Measurements from ENCODE around the gene DOCK1. TPM values are rescaled to one million over a fixed set of nuclear protein-coding genes. Genes with fewer than 3 reads are reported as not detected.

DOCK1 gene
- total RNA-seq, 2 experiments from 2014 or later, result 0.75 to 0.81 TPM

GRCh38 chr10:127354255-127354654 lies 449.0 kb downstream of the DOCK1 start:
- no peaks in the 10 kb centered on the region for H3K9me3 Mint-ChIP-seq (ENCODE audit: low read depth)
- DNase-seq (no peak), ATAC-seq (no peak)
- intact Hi-C loops (cut with DNase I, micrococcal nuclease), result loop anchor here in 1 of 2 experiments (2.0 kb wide), 1 partner anchor 111 kb away; no protein-coding TSS in a partner anchor
- H3K4me3 Mint-ChIP-seq, result no peak overlapping the region
- ChIA-PET POLR2A (no interaction called here), CTCF (interaction anchor here (0.6 to 1.4 kb wide), 2 partner anchors 111 to 731 kb away, joined by 3 to 4 read pairs; no protein-coding TSS in a partner anchor)
- no peaks in the 10 kb centered on the region for H3K36me3 Mint-ChIP-seq (ENCODE audit: low read depth)
- H3K27ac Mint-ChIP-seq, result no peak overlapping the region
- no peaks in the 10 kb centered on the region for H3K4me1 Mint-ChIP-seq
- peaks cover 7% of the 10 kb centered on the region for H3K27me3 Mint-ChIP-seq

DNA sequence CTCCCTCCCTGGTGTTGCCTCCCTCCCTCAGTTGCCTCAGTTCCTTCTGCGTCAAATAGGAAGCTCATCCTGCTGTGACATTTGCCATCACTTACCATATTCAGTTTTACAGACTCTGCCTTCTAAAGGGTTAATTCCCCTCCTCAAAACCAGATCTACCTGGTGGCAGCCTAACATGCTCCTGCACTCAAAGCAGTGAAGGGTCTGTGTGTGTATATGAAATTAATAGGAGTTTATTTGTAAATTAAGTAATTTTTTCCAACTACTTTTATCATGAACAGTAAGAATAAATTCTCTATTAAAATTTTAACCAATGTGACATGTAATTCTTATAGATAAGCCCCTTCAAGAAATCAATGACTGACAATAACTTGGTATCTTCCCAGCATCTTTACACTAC lies 449.8 kb downstream of the DOCK1 start:
- CTCF ChIA-PET, result interaction anchor here (0.6 to 1.4 kb wide), 2 partner anchors 111 to 732 kb away, joined by 3 to 4 read pairs; no protein-coding TSS in a partner anchor

GRCh38 chr10:127356360-127356759 lies 451.1 kb downstream of the DOCK1 start:
- H3K4me3 Mint-ChIP-seq, result no peak overlapping the region
- ChIA-PET CTCF (no interaction called here), POLR2A (no interaction called here)
- intact Hi-C loops (cut with DNase I, micrococcal nuclease), result no loop called here
- DNase-seq (no peak), ATAC-seq (no peak)
- no peaks in the 10 kb centered on the region for H3K9me3 Mint-ChIP-seq (ENCODE audit: low read depth)
- no peak overlapping the region for H3K27ac Mint-ChIP-seq
- H3K27me3 Mint-ChIP-seq, result peaks cover 3% of the 10 kb centered on the region
- no peaks in the 10 kb centered on the region for H3K36me3 Mint-ChIP-seq (ENCODE audit: low read depth)
- peaks cover 2% of the 10 kb centered on the region for H3K4me1 Mint-ChIP-seq

More for the DNA sequence above, 449.8 kb downstream of the DOCK1 start:
- ATAC-seq (no peak), DNase-seq (no peak)
- Mint-ChIP-seq H3K36me3 (ENCODE audit: low read depth) (no peaks in the 10 kb centered on the region), H3K4me3 (no peak overlapping the region), H3K4me1 (no peaks in the 10 kb centered on the region), H3K27ac (no peak overlapping the region), H3K9me3 (ENCODE audit: low read depth) (no peaks in the 10 kb centered on the region), H3K27me3 (peaks cover 5% of the 10 kb centered on the region)
- POLR2A ChIA-PET, result no interaction called here
- intact Hi-C loops (cut with DNase I, micrococcal nuclease), result loop anchor here in 1 of 2 experiments (2.0 kb wide), 1 partner anchor 112 kb away; no protein-coding TSS in a partner anchor

- intact Hi-C loops (cut with DNase I, micrococcal nuclease), result no loop called here
- POLR2A ChIA-PET, result no interaction called here
- no peak overlapping the region for H3K27ac Mint-ChIP-seq
- no peak overlapping the region for H3K4me3 Mint-ChIP-seq
- peaks cover 2% of the 10 kb centered on the region for H3K4me1 Mint-ChIP-seq
- no peaks in the 10 kb centered on the region for H3K36me3 Mint-ChIP-seq (ENCODE audit: low read depth)
- no peak for DNase-seq
- CTCF ChIA-PET, result no interaction called here
- H3K9me3 Mint-ChIP-seq (ENCODE audit: low read depth), result no peaks in the 10 kb centered on the region
- ATAC-seq, result no peak
- H3K27me3 Mint-ChIP-seq, result peaks cover 5% of the 10 kb centered on the region
Observed at GRCh38 chr10:127357265-127357664, 452.0 kb downstream of the DOCK1 start.

GRCh38 chr10:127358337-127358736 lies 453.1 kb downstream of the DOCK1 start:
- POLR2A ChIA-PET, result no interaction called here
- H3K27ac Mint-ChIP-seq, result no peak overlapping the region
- intact Hi-C loops (cut with DNase I, micrococcal nuclease), result no loop called here
- H3K4me3 Mint-ChIP-seq, result no peak overlapping the region
- DNase-seq, result no peak
- H3K4me1 Mint-ChIP-seq, result peaks cover 2% of the 10 kb centered on the region
- ATAC-seq, result no peak
- no peaks in the 10 kb centered on the region for H3K36me3 Mint-ChIP-seq (ENCODE audit: low read depth)
- CTCF ChIA-PET, result no interaction called here
- peaks cover 5% of the 10 kb centered on the region for H3K27me3 Mint-ChIP-seq
- no peaks in the 10 kb centered on the region for H3K9me3 Mint-ChIP-seq (ENCODE audit: low read depth)

DNA sequence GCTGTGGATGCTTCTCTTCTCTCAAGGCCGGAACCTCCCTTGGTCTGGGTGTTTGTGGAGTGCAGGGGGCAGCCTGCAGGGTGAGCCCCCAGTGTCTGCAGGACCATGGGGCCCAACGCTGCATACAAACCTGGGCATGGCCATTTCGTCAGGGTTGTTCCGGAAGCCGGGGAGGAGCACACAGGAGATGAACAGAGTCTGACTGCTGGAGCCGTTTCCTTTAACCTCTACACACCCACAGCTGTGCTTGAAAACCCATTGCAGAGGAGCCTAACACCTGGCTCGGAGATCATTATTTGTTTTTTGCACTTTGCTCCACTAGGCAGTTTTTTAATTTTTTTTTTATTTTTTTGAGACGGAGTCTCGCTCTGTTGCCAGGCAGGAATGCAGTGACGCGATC lies 458.8 kb downstream of the DOCK1 start:
- POLR2A ChIA-PET, result no interaction called here
- Mint-ChIP-seq H3K4me3 (no peak overlapping the region), H3K9me3 (ENCODE audit: low read depth) (no peaks in the 10 kb centered on the region), H3K4me1 (peaks cover 2% of the 10 kb centered on the region), H3K36me3 (ENCODE audit: low read depth) (no peaks in the 10 kb centered on the region), H3K27me3 (peaks cover 3% of the 10 kb centered on the region), H3K27ac (no peak overlapping the region)
- DNase-seq (no peak), ATAC-seq (no peak)
- CTCF ChIA-PET, result no interaction called here
- intact Hi-C loops (cut with DNase I, micrococcal nuclease), result no loop called here

- ChIA-PET POLR2A (no interaction called here), CTCF (no interaction called here)
- Mint-ChIP-seq H3K27ac (no peak overlapping the region), H3K27me3 (peaks cover 3% of the 10 kb centered on the region), H3K4me1 (no peaks in the 10 kb centered on the region), H3K36me3 (ENCODE audit: low read depth) (no peaks in the 10 kb centered on the region), H3K4me3 (no peak overlapping the region), H3K9me3 (ENCODE audit: low read depth) (no peaks in the 10 kb centered on the region)
- intact Hi-C loops (cut with DNase I, micrococcal nuclease), result no loop called here
- ATAC-seq (no peak), DNase-seq (no peak)
Observed at GRCh38 chr10:127368101-127368500, 462.9 kb downstream of the DOCK1 start.

GRCh38 chr10:127368929-127369328 lies 463.7 kb downstream of the DOCK1 start:
- intact Hi-C loops (cut with DNase I, micrococcal nuclease), result no loop called here
- ChIA-PET POLR2A (no interaction called here), CTCF (no interaction called here)
- ATAC-seq (no peak), DNase-seq (no peak)
- Mint-ChIP-seq H3K27me3 (peaks cover 3% of the 10 kb centered on the region), H3K4me1 (no peaks in the 10 kb centered on the region), H3K36me3 (ENCODE audit: low read depth) (no peaks in the 10 kb centered on the region), H3K9me3 (ENCODE audit: low read depth) (no peaks in the 10 kb centered on the region), H3K27ac (no peak overlapping the region), H3K4me3 (no peak overlapping the region)

GRCh38 chr10:127370601-127371000 lies 465.4 kb downstream of the DOCK1 start:
- no peak overlapping the region for H3K27ac Mint-ChIP-seq
- ATAC-seq (no peak), DNase-seq (no peak)
- CTCF ChIA-PET, result no interaction called here
- POLR2A ChIA-PET, result no interaction called here
- H3K4me3 Mint-ChIP-seq, result no peak overlapping the region
- peaks cover 3% of the 10 kb centered on the region for H3K27me3 Mint-ChIP-seq
- intact Hi-C loops (cut with DNase I, micrococcal nuclease), result no loop called here
- no peaks in the 10 kb centered on the region for H3K36me3 Mint-ChIP-seq (ENCODE audit: low read depth)
- no peaks in the 10 kb centered on the region for H3K4me1 Mint-ChIP-seq
- H3K9me3 Mint-ChIP-seq (ENCODE audit: low read depth), result no peaks in the 10 kb centered on the region

DNA sequence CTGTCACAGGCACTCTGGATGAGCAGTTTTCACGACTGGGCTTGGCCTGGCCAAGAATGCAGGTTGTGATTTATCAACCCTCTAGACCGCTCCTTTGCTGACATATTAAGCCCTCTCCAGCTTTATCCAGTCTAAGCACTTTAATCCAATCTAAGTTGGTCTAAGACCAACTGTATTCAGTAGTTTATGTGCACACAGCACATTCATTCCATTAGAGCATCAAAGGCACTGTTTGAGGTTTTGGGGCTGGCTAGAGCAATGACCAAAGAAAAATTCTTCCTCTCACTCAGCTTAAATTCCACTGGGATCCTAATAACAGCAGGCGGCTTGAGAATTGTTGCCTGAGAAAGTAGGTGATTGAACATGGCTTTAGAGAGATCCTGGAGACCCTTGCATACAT lies 467.1 kb downstream of the DOCK1 start:
- CTCF ChIA-PET, result no interaction called here
- Mint-ChIP-seq H3K9me3 (ENCODE audit: low read depth) (no peaks in the 10 kb centered on the region), H3K27ac (no peak overlapping the region), H3K4me3 (no peak overlapping the region), H3K4me1 (no peaks in the 10 kb centered on the region), H3K27me3 (peaks cover 5% of the 10 kb centered on the region), H3K36me3 (ENCODE audit: low read depth) (no peaks in the 10 kb centered on the region)
- intact Hi-C loops (cut with DNase I, micrococcal nuclease), result no loop called here
- ATAC-seq, result no peak
- DNase-seq, result no peak
- POLR2A ChIA-PET, result no interaction called here

GRCh38 chr10:127374074-127374680 lies 468.9 kb downstream of the DOCK1 start:
- Mint-ChIP-seq H3K36me3 (ENCODE audit: low read depth) (no peaks in the 10 kb centered on the region), H3K9me3 (ENCODE audit: low read depth) (no peaks in the 10 kb centered on the region), H3K4me3 (no peak overlapping the region), H3K27me3 (peaks cover 5% of the 10 kb centered on the region), H3K4me1 (no peaks in the 10 kb centered on the region), H3K27ac (no peak overlapping the region)
- intact Hi-C loops (cut with DNase I, micrococcal nuclease), result no loop called here
- POLR2A ChIA-PET, result no interaction called here
- no peak for ATAC-seq
- DNase-seq, result no peak
- CTCF ChIA-PET, result no interaction called here

DNA sequence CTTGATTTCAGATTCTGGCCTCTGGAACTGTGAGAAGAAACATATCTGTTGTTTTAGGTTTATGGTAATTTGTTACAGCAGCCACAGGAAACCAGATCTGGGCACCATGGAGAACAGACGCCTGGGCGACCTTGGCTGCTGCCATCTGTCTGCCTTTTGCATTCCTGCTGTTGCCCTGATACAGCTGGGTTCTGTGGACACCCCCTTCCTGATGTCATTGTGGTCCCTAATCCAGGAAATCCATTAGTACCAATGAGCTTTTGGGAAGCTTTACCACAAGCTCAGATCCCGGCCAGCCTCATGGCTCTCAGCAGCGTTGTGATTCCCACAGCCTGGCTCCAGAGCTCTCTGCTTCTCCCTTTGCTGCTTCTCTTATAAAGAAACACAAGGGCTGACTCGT lies 469.7 kb downstream of the DOCK1 start:
- intact Hi-C loops (cut with DNase I, micrococcal nuclease), result no loop called here
- no peaks in the 10 kb centered on the region for H3K4me1 Mint-ChIP-seq
- H3K36me3 Mint-ChIP-seq (ENCODE audit: low read depth), result no peaks in the 10 kb centered on the region
- H3K27me3 Mint-ChIP-seq, result peaks cover 5% of the 10 kb centered on the region
- no peak for DNase-seq
- POLR2A ChIA-PET, result no interaction called here
- no peak overlapping the region for H3K27ac Mint-ChIP-seq
- H3K4me3 Mint-ChIP-seq, result no peak overlapping the region
- H3K9me3 Mint-ChIP-seq (ENCODE audit: low read depth), result no peaks in the 10 kb centered on the region
- CTCF ChIA-PET, result interaction anchor here (0.6 kb wide), 1 partner anchor 90 kb away, joined by 3 read pairs; no protein-coding TSS in a partner anchor
- ATAC-seq, result no peak

Measured in activated CD4-positive, alpha-beta T cell treated with anti-CD3 and anti-CD28 coated beads for 36 hours (primary cell).